Germinal center (tissue), 1 donor: ENCODE results near the gene AVL9.
"Not testable (repeated sequence)": the region's sequence is repeated elsewhere in the genome, so short reads cannot be mapped to it uniquely, and the experiment has no call there.

Experiments used
- DNase-seq: peaks from one replicate; pipeline ENCODE4 v3.0.0; 2012; ENCODE audit warnings: mixed read lengths, low spot score

The AVL9 gene

GRCh38 chr7:32496052-32496813 is 944 bp downstream of the AVL9 start:
- DNase-seq, result no peak

GRCh38 chr7:32499755-32500154 is 4.5 kb downstream of the AVL9 start:
- not testable (repeated sequence) for DNase-seq

GRCh38 chr7:32500216-32500615 is 4.9 kb downstream of the AVL9 start:
- DNase-seq, result not testable (repeated sequence)

GRCh38 chr7:32500922-32501341 is 5.6 kb downstream of the AVL9 start:
- no peak for DNase-seq

- no peak for DNase-seq
These were observed 6.2 kb downstream of the AVL9 start for GRCh38 chr7:32501522-32501921.

- no peak for DNase-seq
These were observed 7.4 kb downstream of the AVL9 start for GRCh38 chr7:32502728-32503127.

- DNase-seq, result no peak
These were observed 11.2 kb downstream of the AVL9 start for GRCh38 chr7:32506266-32507054.

- DNase-seq, result no peak
These were observed 12.1 kb downstream of the AVL9 start for GRCh38 chr7:32507414-32507813.

- no peak for DNase-seq
These were observed 16.5 kb downstream of the AVL9 start for GRCh38 chr7:32511791-32512190.

- no peak for DNase-seq
These were observed 17.9 kb downstream of the AVL9 start for GRCh38 chr7:32513210-32513609.

- DNase-seq, result no peak
These were observed 20.7 kb downstream of the AVL9 start for GRCh38 chr7:32515890-32516550.

GRCh38 chr7:32516551-32517100 is 21.3 kb downstream of the AVL9 start:
- no peak for DNase-seq

GRCh38 chr7:32518534-32519140 is 23.3 kb downstream of the AVL9 start:
- DNase-seq, result no peak

- no peak for DNase-seq
These were observed 24.5 kb downstream of the AVL9 start for GRCh38 chr7:32519763-32520162.

GRCh38 chr7:32522746-32523530 is 27.6 kb downstream of the AVL9 start:
- DNase-seq, result no peak

GRCh38 chr7:32524631-32525030 is 29.3 kb downstream of the AVL9 start:
- DNase-seq, result no peak

- DNase-seq, result no peak
These were observed 30.6 kb downstream of the AVL9 start for GRCh38 chr7:32525839-32526238.

- DNase-seq, result no peak
These were observed 36.1 kb downstream of the AVL9 start for GRCh38 chr7:32531402-32531801.

GRCh38 chr7:32532086-32532485 is 36.8 kb downstream of the AVL9 start:
- DNase-seq, result no peak

GRCh38 chr7:32532716-32533115 is 37.4 kb downstream of the AVL9 start:
- no peak for DNase-seq
